Measurements from ENCODE around the gene EDC4.
"Not testable (repeated sequence)": the region's sequence is repeated elsewhere in the genome, so short reads cannot be mapped to it uniquely, and the experiment has no call there.

EDC4 gene

DNA sequence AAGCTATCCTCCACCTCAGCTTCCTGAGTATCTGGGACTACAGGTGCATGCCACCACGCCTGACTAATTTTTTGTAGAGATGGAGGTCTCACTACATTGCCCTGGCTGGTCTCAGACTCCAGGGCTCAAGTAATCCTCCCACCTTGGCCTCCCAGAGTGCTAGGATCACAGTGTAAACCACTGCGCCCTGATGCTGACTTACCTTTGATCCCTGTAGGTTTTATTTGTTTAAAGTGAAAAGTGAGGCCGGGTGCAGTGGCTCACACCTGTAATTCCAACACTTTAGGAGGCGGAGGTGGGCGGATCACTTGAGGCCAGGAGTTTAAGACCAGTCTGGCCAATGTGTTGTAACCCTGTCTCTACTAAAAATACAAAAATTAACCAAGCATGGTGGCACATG lies 28.9 kb downstream of the EDC4 start:
- no peak for DNase-seq (ENCODE audit: insufficient read length, low spot score)
- FAIRE-seq, result no peak

DNA sequence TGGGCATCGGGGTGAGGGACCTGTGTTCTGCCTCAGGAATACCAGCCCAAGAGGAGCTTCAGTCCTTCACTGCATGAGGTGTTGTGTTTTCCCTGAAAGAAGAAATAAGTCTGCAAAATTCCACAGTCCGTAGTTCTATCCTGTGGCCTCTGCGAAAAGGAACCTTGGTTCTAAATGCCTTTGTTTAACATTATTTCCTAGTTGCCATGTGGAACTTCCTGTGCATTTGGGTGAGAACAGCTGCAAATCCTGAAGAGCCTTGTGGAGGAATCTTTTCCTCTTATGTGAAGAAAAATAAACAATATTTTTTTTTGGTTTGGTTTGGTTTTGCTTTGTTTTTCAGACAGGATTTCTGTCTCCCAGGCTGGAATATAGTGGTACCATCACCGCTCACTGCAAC lies 30.0 kb downstream of the EDC4 start:
- DNase-seq (ENCODE audit: insufficient read length, low spot score), result no peak
- FAIRE-seq, result no peak

DNA sequence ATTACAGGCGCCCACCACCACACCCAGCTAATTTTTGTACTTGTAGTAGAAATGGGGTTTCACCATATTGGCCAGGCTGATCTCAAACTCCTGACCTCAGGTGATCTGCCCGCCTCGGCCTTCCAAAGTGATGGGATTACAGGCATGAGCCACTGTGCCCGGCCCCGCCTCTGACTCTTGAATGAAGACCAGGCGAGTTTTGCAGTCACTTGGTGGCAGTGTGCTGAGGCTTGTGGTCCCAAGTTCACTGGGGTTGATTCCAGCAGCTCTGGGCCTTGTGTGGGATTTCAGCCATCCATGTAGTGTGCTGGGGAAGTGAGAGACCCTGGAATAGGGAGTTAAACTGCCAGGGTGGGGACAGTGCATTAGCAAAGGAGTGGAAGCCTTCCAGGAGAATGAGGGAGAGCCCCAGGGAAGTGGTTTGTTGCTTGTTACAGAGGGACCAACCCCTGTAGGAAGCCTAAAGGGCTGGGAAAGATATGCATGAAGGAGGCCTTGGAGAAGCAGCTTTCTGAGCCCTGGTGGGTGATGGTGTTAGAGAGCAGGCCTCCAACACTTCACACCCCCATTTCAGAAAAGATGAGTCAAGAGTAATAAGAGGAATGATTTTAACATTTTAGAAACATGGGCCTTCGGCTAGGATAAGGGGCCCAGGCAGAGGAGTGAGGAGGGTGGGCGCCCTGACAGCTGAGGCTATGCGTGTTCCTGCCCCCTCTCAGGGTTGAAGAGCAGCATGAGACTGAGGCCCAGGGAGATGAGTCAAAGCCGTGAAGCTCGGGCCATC lies 34.7 kb downstream of the EDC4 start:
- DNase-seq (ENCODE audit: insufficient read length, low spot score) (no peak), FAIRE-seq (no peak)

DNA sequence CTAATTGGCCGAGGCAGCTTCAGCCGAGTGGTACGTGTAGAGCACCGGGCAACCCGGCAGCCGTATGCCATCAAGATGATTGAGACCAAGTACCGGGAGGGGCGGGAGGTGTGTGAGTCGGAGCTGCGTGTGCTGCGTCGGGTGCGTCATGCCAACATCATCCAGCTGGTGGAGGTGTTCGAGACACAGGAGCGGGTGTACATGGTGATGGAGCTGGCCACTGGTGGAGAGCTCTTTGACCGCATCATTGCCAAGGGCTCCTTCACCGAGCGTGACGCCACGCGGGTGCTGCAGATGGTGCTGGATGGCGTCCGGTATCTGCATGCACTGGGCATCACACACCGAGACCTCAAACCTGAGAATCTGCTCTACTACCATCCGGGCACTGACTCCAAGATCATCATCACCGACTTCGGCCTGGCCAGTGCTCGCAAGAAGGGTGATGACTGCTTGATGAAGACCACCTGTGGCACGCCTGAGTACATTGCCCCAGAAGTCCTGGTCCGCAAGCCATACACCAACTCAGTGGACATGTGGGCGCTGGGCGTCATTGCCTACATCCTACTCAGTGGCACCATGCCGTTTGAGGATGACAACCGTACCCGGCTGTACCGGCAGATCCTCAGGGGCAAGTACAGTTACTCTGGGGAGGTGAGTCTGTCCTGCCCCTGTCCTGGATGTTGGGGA lies 36.3 kb downstream of the EDC4 start:
- FAIRE-seq (no peak), DNase-seq (ENCODE audit: insufficient read length, low spot score) (no peak)

DNA sequence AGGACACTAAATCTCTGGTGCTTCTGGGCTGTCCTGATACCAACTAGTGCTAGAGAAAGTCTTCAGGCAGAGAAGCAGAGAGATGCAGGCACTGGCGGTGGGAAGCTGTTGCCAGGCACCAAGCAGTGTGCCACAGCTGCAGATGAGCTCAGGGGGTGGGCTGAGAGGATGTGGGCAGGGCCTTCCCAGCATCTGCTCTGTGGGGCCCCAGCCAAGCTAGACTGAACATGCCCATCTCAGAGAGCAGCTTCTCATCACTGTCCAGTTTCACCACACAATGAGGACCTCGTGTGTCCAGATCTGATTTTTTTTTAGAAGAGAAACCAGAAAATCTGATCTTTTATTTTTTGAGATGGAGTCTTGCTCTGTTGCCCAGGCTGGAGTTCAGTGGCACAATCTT lies 37.3 kb downstream of the EDC4 start:
- FAIRE-seq (no peak), DNase-seq (ENCODE audit: insufficient read length, low spot score) (no peak)

DNA sequence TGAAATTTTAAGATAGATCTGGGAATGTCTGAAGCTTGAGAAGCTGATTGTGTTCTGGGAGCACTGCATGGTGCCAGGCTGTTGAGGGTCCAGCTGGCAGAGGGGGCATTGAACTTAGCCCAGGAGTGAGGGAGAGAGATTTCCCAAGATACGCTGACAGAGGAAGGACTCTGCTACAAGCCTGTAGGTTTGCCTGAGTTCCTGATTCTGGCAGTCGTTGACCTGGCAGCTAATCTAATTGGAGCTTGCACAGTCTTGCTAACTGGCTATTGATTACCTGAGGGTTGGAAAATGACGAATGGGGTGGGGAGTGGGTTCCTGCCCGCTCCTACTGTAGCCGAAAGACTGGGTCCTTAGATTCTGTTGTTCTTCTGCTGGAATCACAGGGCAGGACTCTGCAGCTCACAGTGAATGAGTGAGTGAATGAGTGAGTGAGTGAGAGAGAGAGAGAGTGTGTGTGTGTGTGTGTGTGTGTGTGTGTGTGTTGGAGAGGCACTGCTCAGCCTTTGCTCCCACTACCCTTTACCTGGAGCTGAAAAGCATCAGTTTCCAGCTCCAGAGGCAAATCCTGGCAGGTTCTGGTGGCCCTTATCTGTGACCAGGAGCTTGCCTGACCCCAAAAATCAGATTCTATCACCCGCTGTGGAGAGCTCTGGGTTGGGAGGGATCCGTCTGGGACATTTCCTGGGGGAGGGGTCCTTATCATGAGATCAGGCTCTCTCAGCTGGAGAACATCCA lies 42.1 kb downstream of the EDC4 start:
- DNase-seq (ENCODE audit: insufficient read length, low spot score) (no peak), FAIRE-seq (no peak)

DNA sequence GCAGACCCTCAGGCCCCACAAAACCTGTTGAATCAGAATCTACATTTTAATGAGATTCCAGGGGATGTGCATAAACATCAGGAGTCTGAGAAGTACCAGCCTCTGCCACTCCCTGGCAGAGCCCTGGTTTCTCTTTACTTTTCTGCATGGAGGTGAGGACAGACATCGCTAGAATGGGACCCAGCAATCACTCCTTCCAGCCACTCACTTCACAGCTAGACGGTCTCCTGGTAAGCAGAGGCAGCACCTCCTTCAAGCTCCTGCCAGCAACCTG lies 42.6 kb downstream of the EDC4 start:
- not testable (repeated sequence) for DNase-seq (ENCODE audit: insufficient read length, low spot score); FAIRE-seq

DNA sequence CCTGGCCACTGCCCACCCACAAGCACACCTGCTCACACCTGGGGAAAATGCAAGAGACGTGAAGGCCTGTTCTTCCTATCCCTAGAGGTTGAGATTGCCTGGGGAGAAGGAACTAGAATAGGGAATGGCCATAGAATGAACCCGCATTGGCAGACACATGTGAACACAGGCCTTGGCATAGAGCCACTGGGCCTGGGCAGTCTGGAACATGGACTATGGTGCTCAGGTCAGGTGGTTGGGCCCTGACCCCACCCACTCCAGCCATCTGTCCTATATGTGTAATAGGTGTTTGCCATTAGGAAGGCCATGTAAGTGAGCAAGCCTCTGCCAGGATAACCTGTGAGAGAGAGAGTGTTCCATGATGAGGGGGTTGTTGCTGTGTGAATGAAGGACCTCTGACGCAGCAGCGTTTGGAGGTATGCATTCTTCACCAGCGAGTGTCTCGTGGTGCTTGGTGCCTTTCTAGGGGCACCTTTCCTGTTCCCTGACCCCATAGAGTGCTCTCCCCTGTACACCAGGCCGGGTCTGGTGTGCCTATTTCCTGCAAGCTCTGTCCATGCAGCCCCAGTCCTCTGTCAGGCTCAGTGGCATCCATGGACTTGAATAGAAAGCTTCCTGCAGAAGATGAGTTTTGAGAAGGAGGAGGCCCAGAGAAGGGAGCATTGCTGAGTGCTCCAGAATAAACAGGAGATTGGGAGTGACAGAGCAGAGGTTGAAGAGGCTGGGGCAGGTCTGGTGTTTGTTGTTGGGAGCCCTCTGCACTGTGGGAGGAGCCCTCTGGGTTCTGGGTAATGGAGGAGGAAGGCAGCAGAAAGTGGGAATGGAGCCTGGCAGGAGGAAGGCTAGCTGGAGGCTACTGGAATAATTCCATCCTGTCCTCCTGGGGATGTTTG lies 43.2 kb downstream of the EDC4 start:
- DNase-seq (ENCODE audit: insufficient read length, low spot score) (no peak), FAIRE-seq (no peak)

DNA sequence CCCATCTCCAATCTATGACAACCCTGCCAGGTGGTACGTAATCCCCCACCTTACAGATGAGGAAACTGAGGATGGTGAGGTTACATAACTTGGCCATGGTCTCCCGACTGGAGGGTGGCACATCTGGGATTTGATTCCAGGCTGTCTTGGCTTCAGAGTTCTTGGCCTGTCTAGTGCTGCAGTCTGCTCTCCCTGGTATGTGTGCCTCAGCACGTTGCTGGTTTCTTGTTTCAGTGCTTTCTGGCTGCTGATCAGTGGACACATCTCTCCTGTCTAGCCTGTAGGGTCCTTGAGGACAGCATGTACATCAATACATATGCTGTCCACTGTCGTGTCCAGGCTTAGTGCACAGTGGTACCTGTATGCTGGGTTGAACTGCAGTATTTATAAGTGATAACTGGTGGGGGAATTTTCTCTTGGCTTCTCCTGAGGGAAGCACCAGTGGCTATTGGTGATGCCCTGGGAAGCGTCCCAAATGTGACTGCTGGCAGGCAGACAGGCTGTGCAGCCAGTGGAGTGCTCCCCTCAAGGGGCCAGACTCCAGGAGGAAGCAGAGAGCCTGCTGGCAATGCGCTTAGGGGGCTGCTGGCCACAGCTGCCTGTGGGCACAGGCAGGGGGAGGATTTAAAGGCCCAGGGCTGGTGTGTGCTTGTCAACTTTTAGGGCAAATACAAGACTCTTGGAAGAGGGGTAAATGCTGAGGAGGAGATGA lies 44.4 kb downstream of the EDC4 start:
- no peak for FAIRE-seq

DNA sequence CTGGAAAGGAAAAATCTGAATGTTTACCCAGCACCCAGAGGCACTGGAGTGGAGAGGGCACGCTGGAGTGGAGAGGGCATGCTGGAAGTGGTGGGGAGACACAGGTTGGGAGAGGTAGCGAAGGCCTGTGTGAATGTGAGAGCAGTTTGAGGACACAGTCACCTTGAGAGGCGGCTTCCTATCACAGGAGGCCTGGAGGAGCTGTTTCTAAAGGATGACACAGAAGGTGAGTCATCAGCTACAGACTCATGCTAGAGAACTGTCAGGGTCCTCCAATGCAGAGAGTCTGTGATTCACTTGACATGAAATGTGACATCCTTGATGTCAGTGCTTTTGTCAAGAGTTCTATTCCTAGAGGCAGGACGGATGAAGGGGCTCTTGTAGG lies 45.0 kb downstream of the EDC4 start:
- FAIRE-seq (no peak), DNase-seq (ENCODE audit: insufficient read length, low spot score) (no peak)

More for the DNA sequence above, 44.4 kb downstream of the EDC4 start:
- DNase-seq (ENCODE audit: insufficient read length, low spot score), result no peak

DNA sequence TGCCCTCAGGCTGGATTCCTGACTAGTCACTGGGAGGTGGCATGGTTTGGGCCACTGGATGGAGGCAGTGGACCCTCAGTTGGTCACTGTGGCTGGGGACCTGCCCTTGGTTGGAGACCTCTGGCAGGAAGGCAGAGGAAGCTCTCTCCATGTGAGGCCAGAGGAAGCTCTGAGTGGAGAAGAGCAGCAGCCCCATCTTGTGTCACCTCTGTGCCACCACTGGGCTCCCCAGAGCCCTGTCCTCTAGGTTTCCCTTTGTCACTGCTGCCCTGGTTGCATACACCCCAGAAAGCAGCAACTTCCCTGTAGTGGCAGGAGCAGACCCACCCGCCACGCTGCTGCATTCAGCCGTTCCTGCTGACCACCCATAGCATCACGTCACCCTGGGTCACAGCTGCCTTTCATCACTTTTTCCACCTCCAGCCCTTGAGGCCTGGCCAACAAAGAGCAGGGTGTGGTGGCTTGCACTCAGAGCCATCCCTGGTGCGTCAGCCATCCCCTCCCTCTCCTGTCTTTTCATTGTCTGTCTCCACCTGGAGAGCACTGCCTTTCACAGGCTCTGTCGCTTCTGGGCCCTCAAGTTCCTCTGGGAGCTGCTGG lies 46.9 kb downstream of the EDC4 start:
- DNase-seq (ENCODE audit: insufficient read length, low spot score), result no peak
- FAIRE-seq, result no peak

DNA sequence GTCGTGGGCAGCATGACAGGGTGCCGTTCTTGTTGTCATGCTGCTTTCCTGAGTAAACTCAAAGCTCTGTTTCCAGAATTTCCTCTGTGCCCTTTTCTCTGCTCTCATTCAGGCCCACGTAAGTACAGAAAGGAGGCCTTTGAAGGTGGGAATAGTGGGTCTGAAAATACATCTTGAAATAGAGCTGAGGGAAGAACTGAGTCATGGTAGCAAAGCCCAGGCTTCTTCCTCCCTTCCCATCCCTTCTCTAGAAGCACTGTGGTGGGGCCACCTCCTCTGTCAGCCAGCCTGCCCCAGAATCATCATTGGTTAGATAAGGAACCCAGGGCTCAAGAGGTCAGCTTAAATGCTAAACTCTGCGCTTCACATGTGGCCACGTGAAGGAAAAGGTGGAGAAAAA lies 49.4 kb downstream of the EDC4 start:
- FAIRE-seq (no peak), DNase-seq (ENCODE audit: insufficient read length, low spot score) (no peak)

DNA sequence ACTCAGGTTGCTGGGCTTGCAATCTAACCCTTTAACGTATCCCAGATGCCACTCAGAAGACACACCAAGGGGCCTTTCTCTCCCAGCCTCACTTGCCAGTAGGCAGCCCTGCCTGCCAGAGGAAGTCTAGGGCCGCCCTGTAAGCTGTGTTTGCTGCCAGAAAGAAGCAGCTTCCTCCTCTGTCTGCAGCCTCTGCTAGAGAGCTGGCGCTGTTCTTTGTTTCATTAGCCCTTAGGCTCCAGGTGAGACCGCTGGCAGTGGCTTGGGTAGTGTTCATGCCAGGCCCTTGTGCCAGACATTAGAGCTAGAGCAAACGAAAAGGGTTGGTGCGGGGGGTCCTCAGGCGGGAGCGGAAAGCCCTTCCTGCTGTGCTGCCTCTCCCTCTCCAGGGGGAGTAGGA lies 49.9 kb downstream of the EDC4 start:
- FAIRE-seq (no peak), DNase-seq (ENCODE audit: insufficient read length, low spot score) (no peak)

DNA sequence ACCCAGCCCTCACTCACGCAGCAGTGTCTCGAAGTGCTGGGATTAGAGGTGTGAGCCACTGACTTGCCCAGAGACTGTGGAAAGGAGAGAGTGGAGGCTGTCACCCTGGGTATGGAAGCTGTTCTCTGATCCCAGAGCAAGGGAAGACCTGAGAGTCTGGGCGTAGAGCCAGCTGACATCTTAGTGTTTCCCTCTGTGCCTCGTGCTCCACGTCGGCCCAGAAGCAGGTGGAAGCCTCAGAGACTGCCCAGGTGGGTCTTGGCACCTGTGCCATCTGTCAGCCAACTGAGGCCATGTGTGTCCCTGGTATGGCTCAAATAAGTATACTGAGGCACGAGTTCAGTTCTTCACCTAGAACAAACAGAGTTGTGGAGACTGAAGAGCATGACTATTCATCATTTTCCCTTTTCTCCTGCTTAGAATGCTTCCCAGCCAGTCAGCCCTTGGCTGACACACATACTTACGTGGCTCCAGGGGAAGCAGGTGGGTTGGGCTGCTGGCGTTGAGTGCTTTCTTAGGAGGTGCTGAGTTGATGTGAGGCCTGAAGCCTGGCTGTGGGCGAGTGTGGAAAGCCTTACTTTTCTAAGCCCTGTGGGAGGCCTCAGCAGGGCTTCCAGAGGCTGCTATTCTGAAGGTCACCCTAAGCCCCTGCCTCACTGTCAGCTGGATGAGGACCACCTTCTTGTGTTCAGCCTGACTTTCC lies 50.7 kb downstream of the EDC4 start:
- FAIRE-seq, result no peak
- DNase-seq (ENCODE audit: insufficient read length, low spot score), result no peak

DNA sequence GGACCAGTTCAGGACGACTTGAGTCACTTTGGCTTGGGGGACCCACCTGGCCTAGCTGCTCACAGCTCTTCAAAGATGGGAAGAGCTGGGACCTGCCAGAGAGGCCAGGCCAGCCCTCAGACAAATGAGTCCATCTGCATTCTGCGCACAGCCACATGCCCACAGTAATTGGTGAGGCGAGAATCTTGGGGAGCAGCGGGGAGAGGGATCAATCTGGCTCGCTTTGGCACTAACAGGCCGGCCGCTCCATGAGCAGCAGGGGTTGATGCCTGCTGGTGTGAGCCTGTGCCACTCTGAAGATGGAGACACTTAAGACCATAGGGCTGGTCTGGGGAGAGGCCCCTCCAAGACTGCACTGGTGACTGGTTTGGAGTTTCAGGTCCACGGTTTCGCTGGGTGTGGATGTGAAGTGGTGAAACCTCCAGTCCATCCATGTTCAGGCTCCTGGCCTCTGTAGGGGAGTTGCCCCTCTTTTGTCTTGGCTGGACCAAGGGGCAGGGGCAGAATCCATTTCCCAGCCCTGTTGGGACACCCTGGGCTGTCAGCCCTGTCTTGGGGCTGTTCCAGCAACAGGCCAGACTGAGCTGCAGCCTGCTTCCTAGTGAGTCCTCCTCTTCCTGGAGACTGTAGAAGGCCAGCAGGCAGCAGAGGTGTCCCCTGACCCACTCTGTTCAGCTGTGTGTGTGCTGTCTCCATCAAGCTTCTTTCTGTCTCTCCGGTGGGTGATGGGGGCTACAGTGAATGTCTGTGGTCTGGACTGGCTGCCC lies 51.5 kb downstream of the EDC4 start:
- DNase-seq (ENCODE audit: insufficient read length, low spot score) (no peak), FAIRE-seq (no peak)

DNA sequence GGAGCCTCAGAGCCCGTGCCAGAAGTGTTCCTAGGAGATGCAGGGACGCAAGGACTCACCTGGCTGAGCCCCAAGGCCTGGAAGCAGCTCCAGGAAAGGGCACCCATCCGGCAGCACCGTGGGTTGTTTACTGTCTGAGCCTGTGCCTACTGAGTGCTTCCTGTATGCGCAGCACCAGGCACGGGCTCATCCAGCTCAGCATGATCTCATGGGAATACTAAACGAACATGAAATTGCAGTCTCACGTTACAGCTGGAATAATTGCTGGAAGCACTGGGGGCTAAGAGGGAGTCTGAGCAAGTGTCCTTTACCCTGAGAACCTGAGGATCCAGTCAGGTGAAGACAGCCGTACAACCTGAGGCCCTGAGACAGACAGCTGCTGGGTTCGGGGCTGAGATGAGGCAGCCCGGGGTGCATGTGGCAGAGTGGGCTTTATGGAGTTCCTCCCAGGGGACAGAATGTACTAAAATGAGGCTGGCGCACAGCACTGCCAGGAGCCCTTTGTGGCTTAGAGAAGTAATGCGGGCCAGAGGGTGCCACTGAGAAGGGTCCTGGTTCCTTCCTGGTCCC lies 53.4 kb downstream of the EDC4 start:
- FAIRE-seq, result no peak

DNA sequence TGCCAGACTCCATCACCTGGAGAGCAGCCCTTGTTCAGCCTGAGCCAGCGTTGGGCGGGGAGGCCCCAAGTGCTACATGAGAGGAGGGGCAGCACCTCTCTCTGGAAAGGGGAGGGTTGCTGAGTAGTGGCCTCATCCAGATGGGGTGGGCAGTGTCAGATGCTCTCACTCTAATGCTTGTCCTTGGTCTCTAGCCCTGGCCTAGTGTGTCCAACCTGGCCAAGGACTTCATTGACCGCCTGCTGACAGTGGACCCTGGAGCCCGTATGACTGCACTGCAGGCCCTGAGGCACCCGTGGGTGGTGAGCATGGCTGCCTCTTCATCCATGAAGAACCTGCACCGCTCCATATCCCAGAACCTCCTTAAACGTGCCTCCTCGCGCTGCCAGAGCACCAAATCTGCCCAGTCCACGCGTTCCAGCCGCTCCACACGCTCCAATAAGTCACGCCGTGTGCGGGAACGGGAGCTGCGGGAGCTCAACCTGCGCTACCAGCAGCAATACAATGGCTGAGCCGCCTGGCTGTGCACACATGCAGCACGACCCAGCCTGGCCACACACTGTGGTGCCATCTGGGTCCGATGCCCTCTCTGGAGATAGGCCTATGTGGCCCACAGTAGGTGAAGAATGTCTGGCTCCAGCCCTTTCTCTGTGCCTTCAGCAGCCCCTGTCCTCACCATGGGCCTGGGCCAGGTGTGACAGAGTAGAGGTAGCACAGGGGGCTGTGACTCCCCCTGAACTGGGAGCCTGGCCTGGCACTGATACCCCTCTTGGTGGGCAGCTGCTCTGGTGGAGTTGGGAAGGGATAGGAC lies 54.5 kb downstream of the EDC4 start:
- DNase-seq (ENCODE audit: insufficient read length, low spot score) (no peak), FAIRE-seq (no peak)

More for the DNA sequence above, 53.4 kb downstream of the EDC4 start:
- DNase-seq (ENCODE audit: insufficient read length, low spot score), result no peak
